T-helper 1 cell treated with Interleukin-12 subunit alpha and Interleukin-12 subunit beta and Interleukin-4 antibody, amounts not matched to agents 30 μg/mL and 1 μg/mL, for 36 hours (primary cell): ENCODE data around the gene INTU.

Experiments used
- H3K27ac Mint-ChIP-seq: one replicate; pipeline ENCODE4 v1.8.0; 2021; ENCODE audit warnings: mild to moderate bottlenecking, mixed read lengths
- H3K27me3 Mint-ChIP-seq: one replicate; pipeline ENCODE4 v1.8.0; 2021; ENCODE audit warnings: low read depth, mixed read lengths
- H3K36me3 Mint-ChIP-seq: one replicate; pipeline ENCODE4 v1.8.0; 2021; ENCODE audit warnings: low read depth, mixed read lengths
- H3K4me1 Mint-ChIP-seq: one replicate; pipeline ENCODE4 v1.8.0; 2021; ENCODE audit warnings: low read depth, mixed read lengths
- H3K4me3 Mint-ChIP-seq: one replicate; pipeline ENCODE4 v1.8.0; 2021; ENCODE audit warnings: mild to moderate bottlenecking, moderate library complexity, mixed read lengths
- H3K9me3 Mint-ChIP-seq: one replicate; pipeline ENCODE4 v1.8.0; 2021; ENCODE audit warnings: mixed read lengths

INTU gene

DNA sequence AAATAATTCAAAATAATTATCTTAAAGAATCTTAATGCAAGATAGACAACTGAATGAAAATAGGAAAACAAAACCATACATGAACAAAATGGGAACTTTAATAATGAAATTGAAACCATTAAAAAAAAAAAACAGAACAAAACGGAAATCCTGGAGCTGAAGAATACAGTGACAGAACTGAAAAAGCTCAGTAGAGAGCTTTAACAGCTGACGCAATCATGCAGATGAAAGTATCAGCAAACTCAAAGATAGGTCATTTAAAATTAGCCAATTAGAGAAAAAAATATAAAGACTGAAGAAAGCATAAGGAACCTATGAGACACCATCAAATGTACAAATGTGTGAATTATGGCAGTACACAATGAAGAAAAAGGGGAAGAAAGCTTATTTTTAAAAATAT is 116.2 kb downstream of the INTU start:
- Mint-ChIP-seq H3K27me3 (peaks cover 8% of the 10 kb centered on the region), H3K4me1 (no peaks in the 10 kb centered on the region), H3K36me3 (no peaks in the 10 kb centered on the region), H3K4me3 (no peak overlapping the region), H3K27ac (no peak overlapping the region), H3K9me3 (peaks cover 14% of the 10 kb centered on the region)

DNA sequence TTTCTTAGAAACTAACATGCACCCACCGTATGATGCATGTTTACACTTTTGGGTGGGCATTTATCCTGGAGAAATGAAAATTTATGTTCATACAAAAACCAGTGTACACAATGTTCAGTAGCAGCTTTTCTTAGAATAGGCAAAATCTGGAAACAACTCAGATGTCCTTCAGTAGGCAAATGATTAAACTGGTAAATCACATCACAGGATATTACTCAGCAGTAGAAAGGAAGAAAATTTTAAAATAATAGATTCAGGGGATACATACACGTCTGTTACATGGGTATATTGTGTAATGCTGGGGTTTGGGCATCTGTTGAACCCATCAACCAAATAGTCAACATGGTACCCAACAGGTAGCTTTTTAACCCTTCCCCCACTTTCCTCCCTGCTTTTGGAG is 124.1 kb downstream of the INTU start:
- no peaks in the 10 kb centered on the region for H3K36me3 Mint-ChIP-seq
- H3K4me1 Mint-ChIP-seq = no peaks in the 10 kb centered on the region
- H3K27me3 Mint-ChIP-seq = peaks cover 3% of the 10 kb centered on the region
- no peaks in the 10 kb centered on the region for H3K9me3 Mint-ChIP-seq
- no peak overlapping the region for H3K27ac Mint-ChIP-seq
- no peak overlapping the region for H3K4me3 Mint-ChIP-seq

DNA sequence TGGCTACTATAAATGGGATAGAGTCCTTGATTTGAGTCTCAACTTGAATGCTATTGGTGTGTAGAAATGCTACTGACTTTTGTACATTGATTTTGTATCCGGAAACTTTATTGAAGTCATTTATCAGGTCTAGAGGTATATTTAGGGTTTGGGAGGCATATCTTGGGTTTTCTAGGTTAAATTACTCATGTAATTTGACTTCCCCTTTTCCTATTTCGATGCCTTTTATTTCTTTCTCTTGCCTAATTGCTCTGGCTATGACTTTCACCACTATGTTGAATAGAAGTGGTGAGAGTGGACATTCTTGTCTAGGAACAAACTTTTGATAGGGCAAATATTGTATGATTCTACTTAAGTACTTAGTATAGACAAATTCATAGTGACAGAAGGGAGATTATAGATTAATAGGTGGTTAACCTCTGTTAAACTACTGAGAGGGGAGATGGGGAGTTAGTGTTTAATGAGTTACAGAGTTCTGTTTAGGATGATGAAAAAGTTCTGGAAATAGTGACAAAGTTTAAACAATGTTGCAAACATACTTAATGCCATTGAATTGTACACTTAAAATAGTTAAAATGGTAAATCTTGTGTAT is 126.6 kb downstream of the INTU start:
- Mint-ChIP-seq H3K9me3 (no peaks in the 10 kb centered on the region), H3K36me3 (no peaks in the 10 kb centered on the region), H3K27me3 (no peaks in the 10 kb centered on the region), H3K27ac (no peak overlapping the region), H3K4me1 (no peaks in the 10 kb centered on the region), H3K4me3 (no peak overlapping the region)

DNA sequence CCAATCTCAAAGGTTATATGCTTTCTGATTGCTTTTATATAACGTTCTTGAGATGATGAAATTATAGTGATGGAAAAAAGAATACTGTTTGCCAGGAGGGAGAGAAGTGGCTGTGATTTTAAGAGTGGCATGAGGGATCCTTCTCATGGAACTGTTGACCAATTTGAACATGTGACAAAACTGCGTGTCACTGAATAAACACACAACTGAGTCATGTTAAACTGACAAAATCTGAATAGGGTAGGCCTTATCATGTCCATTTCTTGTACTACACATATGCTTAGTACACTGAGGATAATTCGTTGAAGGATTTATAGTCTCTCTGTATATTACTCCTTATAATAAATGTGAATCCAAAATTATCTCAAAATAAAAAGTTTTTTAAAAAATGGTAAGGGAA is 127.1 kb downstream of the INTU start:
- H3K36me3 Mint-ChIP-seq = no peaks in the 10 kb centered on the region
- H3K4me1 Mint-ChIP-seq = no peaks in the 10 kb centered on the region
- H3K9me3 Mint-ChIP-seq = no peaks in the 10 kb centered on the region
- no peak overlapping the region for H3K4me3 Mint-ChIP-seq
- peaks cover 4% of the 10 kb centered on the region for H3K27me3 Mint-ChIP-seq
- H3K27ac Mint-ChIP-seq = no peak overlapping the region

DNA sequence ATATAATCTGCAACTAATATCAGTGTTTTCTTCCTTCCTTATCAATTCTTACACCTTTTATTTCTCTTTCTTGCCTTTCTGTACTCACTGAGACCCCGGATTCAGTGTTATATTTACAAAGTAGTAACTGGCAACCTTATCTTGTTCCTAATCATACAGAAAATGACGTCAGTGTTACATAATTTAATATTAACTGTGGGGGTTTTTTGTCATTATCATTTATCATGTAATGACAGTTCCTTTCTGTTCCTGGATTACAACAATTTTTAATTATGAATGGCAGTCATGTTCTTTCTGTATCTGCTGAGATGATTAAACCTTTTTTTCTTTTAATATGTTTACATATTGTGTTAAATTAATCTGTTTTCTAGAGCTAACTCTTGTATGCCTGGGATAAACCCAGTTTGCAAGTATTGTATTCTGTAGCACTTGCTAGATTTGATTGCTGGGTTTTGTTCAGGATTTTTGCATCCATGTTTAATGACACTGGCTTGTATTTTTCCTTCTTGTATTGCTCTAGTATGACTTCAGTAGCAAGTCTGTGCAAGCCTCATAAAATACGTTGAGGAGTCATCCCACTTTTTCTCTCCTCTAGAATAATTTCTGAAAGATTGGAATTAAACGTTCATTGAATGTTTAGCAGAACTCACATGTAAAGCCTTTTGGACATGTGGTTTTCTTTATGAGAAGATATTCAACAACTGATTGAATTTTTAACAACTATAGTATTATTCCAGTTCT is 138.9 kb downstream of the INTU start:
- no peak overlapping the region for H3K27ac Mint-ChIP-seq
- no peaks in the 10 kb centered on the region for H3K36me3 Mint-ChIP-seq
- H3K4me1 Mint-ChIP-seq = no peaks in the 10 kb centered on the region
- H3K27me3 Mint-ChIP-seq = peaks cover 36% of the 10 kb centered on the region
- H3K4me3 Mint-ChIP-seq = no peak overlapping the region
- H3K9me3 Mint-ChIP-seq = no peaks in the 10 kb centered on the region

DNA sequence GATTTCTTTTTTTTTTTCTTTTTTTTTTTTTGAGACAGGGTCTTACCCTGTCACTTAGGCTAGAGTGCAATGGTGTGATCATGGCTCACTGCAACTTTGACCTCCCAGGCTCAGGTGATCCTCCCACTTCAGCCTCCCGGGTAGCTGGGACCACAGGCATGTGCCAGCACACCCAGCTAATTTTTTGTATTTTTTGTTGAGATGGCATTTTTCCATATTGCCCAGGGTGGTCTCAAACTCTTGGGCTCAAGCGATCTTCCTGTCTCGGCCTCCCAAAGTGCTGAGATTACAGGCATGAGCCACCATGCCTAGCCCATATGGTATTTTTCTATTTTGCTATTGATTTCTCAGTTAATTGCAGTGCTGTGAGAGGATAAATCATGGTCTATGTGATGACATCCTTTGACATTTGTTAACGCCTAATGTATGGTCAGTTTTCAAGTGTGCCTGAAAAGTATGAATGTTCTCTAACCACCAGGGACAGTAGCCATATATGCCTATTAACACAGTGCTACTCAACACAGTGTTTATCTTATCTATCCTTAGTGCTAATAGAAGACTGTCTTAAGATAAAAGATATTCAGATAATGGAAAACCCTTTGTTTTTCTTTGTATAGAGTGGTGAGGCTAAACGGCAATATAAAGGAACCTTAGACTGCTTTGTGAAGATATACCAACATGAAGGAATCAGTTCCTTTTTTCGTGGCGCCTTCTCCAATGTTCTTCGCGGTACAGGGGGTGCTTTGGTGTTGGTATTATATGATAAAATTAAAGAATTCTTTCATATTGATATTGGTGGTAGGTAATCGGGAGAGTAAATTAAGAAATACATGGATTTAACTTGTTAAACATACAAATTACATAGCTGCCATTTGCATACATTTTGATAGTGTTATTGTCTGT is 140.3 kb downstream of the INTU start:
- H3K27me3 Mint-ChIP-seq = peaks cover 44% of the 10 kb centered on the region
- no peak overlapping the region for H3K27ac Mint-ChIP-seq
- no peaks in the 10 kb centered on the region for H3K9me3 Mint-ChIP-seq
- H3K36me3 Mint-ChIP-seq = no peaks in the 10 kb centered on the region
- H3K4me3 Mint-ChIP-seq = no peak overlapping the region
- no peaks in the 10 kb centered on the region for H3K4me1 Mint-ChIP-seq

DNA sequence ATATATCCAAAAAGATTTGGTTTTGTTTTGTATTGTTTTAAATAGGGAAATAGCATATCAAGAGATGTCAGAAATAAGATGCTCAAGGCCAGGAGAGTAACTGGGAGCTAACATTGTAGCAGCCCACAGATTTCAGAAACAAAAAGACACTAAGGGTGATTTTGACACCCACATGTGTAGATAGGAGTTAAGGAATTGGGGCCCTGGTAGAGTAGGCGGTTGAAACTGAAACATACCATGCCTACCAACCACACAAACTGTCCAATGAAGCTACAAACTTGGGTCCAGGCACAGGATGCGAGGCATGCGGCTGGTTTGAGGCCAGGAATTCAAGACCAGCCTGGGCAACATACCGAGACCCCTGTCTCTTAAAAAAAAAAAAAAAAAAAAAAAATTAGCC is 143.1 kb downstream of the INTU start:
- Mint-ChIP-seq H3K27me3 (peaks cover 59% of the 10 kb centered on the region), H3K27ac (no peak overlapping the region)

More for the DNA sequence above, 143.1 kb downstream of the INTU start:
- Mint-ChIP-seq H3K4me3 (no peak overlapping the region), H3K4me1 (no peaks in the 10 kb centered on the region), H3K36me3 (no peaks in the 10 kb centered on the region), H3K9me3 (no peaks in the 10 kb centered on the region)
